22Rv1 (cell line): ENCODE measurements around the gene CNOT4.

ENCODE experiments used
- CTCF ChIP-seq: fragments of 450-650 bp; IDR thresholded peaks from 2 replicates; pipeline ENCODE4 v1.5.1; 2017; ENCODE audit warnings: mild to moderate bottlenecking
- ZFX ChIP-seq: fragments of 450-650 bp; IDR thresholded peaks from 2 replicates; pipeline ENCODE4 v1.6.1; 2017; ENCODE audit warnings: antibody characterized with exemption, borderline replicate concordance

GRCh38 chr7:135428879-135429278 is 81.0 kb downstream of the CNOT4 start:
- TF ChIP-seq CTCF (no peak), ZFX (no peak)
